ENCODE results near the gene PCGF3.

GRCh38 chr4:791252-791897 is 85.7 kb downstream of the PCGF3 start:
- TF ChIP-seq CTCF (conservative IDR thresholded peaks at IDR 0.05) (no peak), ZFX (IDR thresholded peaks at IDR 0.05) (no peak)
